Omental fat pad (tissue), 4 donors: ENCODE data around the gene HTRA1. TPM values are rescaled to one million over a fixed set of nuclear protein-coding genes. Genes with fewer than 3 reads are reported as not detected.

ENCODE experiments used
- ATAC-seq: fragments of 150-250 bp; one replicate; pipeline ENCODE4 v1.9.1; 2016; ENCODE audit warnings: mild to moderate bottlenecking, moderate library complexity; ENCODE audit not compliant: low FRiP score
- DNase-seq: peaks from one replicate; pipeline ENCODE4 v3.0.0-alpha.2; 2019; ENCODE audit warnings: low spot score
- total RNA-seq, 4 donors: library from RNA; depleted of rRNA; stranded (reverse); fragments of >200 nt; gene quantifications; one replicate each; pipeline ENCODE4 v1.1.0, GENCODE V29; 2016
- TF ChIP-seq, protein P1 (sequence below), 3 donors: fragments of 450-650 bp; IDR thresholded peaks; one replicate each; pipeline ENCODE4 v1.5.1; 2016 to 2017; ENCODE audit warnings: antibody characterized with exemption in 3 of 3, mild to moderate bottlenecking in 3 of 3, moderate library complexity in 2 of 3

The HTRA1 gene
- total RNA-seq, 4 donors from 2014 or later = 92.8 to 402 (median 260) TPM

- ATAC-seq = peak; percentile 11
- TF ChIP-seq, protein P1, sequence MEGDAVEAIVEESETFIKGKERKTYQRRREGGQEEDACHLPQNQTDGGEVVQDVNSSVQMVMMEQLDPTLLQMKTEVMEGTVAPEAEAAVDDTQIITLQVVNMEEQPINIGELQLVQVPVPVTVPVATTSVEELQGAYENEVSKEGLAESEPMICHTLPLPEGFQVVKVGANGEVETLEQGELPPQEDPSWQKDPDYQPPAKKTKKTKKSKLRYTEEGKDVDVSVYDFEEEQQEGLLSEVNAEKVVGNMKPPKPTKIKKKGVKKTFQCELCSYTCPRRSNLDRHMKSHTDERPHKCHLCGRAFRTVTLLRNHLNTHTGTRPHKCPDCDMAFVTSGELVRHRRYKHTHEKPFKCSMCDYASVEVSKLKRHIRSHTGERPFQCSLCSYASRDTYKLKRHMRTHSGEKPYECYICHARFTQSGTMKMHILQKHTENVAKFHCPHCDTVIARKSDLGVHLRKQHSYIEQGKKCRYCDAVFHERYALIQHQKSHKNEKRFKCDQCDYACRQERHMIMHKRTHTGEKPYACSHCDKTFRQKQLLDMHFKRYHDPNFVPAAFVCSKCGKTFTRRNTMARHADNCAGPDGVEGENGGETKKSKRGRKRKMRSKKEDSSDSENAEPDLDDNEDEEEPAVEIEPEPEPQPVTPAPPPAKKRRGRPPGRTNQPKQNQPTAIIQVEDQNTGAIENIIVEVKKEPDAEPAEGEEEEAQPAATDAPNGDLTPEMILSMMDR (IDR thresholded peaks at IDR 0.05) = no peak
Measured at GRCh38 chr10:122515022-122515424, 53.7 kb downstream of the HTRA1 start.

GRCh38 chr10:122515588-122516231 lies 54.4 kb downstream of the HTRA1 start:
- DNase-seq = no peak
- no peak for ATAC-seq
- TF ChIP-seq, protein P1 (IDR thresholded peaks at IDR 0.05) = no peak

More at GRCh38 chr10:122515022-122515424, 53.7 kb downstream of the HTRA1 start:
- DNase-seq = no peak

DNA sequence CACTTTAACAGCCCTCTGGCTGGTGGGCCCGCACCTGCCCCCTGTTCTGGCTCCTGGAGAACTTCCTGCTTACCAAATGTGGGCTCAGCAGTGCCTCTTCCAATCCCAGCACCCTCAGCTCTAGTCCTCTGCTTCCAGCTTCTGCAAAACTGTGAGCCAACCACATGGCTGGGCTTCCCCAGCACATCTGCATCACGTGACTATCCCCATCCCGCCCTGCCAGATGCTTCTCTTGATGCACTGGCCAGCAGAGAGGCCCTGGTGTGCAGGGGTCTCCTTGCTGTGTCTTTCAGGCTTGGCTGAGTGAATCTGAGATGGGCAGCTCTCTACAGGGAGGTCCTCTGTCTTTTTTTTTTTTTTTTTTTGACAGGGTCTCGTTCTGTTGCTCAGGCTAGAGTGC lies 55.4 kb downstream of the HTRA1 start:
- no peak for DNase-seq
- TF ChIP-seq, protein P1 (IDR thresholded peaks at IDR 0.05) = no peak
- ATAC-seq = no peak

DNA sequence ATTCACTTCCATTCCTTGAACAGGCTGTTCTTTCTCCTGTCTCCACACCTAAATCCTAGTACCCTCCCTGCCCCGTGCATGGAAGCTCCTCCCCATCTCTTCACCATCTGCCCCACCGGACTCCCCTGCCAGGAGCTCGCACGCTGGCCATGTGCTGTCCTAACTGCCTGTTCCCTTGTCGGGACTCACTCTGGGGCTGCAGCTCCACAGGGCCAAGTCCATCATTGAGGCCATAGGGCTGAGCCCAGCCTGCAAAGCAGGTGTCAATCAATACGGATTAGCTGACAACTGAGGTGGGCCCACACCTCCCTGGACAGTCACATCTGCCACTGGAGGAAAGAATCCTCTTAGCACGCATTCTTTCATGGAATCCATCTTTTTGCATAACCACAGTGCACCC lies 57.8 kb downstream of the HTRA1 start:
- TF ChIP-seq, protein P1 (IDR thresholded peaks at IDR 0.05) = no peak
- ATAC-seq = no peak
- DNase-seq = no peak

DNA sequence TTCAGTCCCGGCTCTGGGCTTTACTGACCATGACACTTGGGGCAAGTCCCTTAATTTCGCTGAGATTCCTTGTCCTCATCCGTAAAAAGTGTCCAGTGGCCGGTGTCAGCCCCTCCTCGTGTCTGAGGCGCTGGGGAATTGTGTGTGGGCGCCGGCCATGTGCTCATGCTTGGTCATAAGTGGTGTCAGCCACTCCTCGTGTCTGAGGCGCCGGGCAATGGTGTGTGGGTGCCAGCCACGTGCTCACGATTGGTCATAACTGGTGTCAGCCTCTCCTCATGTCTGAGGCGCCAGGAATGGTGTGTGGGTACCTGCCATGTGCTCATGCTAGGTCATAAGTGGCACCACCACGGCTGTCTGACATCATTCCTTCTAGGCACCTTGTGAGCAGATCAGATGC lies 58.5 kb downstream of the HTRA1 start:
- TF ChIP-seq, protein P1 (IDR thresholded peaks at IDR 0.05) = no peak
- DNase-seq = no peak
- ATAC-seq = no peak

DNA sequence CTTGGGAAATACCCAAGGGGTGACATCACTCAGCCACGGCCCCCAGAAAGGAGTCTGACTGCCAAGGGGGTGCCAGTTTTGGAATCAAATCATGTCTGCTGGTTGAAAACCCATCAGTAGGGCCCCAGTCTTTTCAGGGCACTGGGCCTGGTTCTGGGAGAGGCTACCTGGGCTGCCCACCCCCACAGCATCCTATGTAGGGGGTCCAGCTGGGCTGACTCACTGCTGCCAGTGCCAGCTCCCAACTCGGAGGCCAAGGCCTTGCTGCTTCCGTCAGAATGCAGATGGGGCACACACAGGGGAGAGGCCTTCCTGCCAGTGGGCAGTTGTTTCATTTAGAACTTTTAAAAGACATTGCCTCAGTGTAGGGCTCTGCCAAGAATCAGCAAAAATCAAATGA lies 59.7 kb downstream of the HTRA1 start:
- ATAC-seq = peak; percentile 42
- no peak for DNase-seq
- TF ChIP-seq, protein P1 (IDR thresholded peaks at IDR 0.05) = no peak

GRCh38 chr10:122524811-122525210 lies 63.5 kb downstream of the HTRA1 start:
- DNase-seq = no peak
- no peak for ATAC-seq
- TF ChIP-seq, protein P1 (IDR thresholded peaks at IDR 0.05) = no peak
